ENCODE results near the gene FOXN3.

FOXN3 gene

GRCh38 chr14:89359477-89360222, 57.4 kb downstream of the FOXN3 start:
- no peak for DNase-seq (ENCODE audit: low read depth)

GRCh38 chr14:89357655-89358297, 59.3 kb downstream of the FOXN3 start:
- DNase-seq (ENCODE audit: low read depth) = no peak

- DNase-seq (ENCODE audit: low read depth) = no peak
Observed at GRCh38 chr14:89356927-89357326, 60.1 kb downstream of the FOXN3 start.

- no peak for DNase-seq (ENCODE audit: low read depth)
Observed at GRCh38 chr14:89356496-89356895, 60.5 kb downstream of the FOXN3 start.

GRCh38 chr14:89353766-89354113, 63.3 kb downstream of the FOXN3 start:
- no peak for DNase-seq (ENCODE audit: low read depth)

GRCh38 chr14:89352976-89353765, 63.9 kb downstream of the FOXN3 start:
- DNase-seq (ENCODE audit: low read depth) = no peak

GRCh38 chr14:89351516-89352404, 65.3 kb downstream of the FOXN3 start:
- DNase-seq (ENCODE audit: low read depth) = no peak

- DNase-seq (ENCODE audit: low read depth) = no peak
Observed at GRCh38 chr14:89351221-89351515, 65.9 kb downstream of the FOXN3 start.

- DNase-seq (ENCODE audit: low read depth) = no peak
Observed at GRCh38 chr14:89350152-89350551, 66.9 kb downstream of the FOXN3 start.

- no peak for DNase-seq (ENCODE audit: low read depth)
Observed at GRCh38 chr14:89349171-89350008, 67.6 kb downstream of the FOXN3 start.

GRCh38 chr14:89348722-89349121, 68.3 kb downstream of the FOXN3 start:
- no peak for DNase-seq (ENCODE audit: low read depth)

GRCh38 chr14:89347885-89348284, 69.1 kb downstream of the FOXN3 start:
- DNase-seq (ENCODE audit: low read depth) = no peak

GRCh38 chr14:89344920-89345254, 72.1 kb downstream of the FOXN3 start:
- no peak for DNase-seq (ENCODE audit: low read depth)

GRCh38 chr14:89343356-89343755, 73.7 kb downstream of the FOXN3 start:
- DNase-seq (ENCODE audit: low read depth) = no peak

GRCh38 chr14:89342049-89342448, 75.0 kb downstream of the FOXN3 start:
- DNase-seq (ENCODE audit: low read depth) = no peak

- no peak for DNase-seq (ENCODE audit: low read depth)
Observed at GRCh38 chr14:89340200-89341181, 76.5 kb downstream of the FOXN3 start.

GRCh38 chr14:89339579-89339978, 77.5 kb downstream of the FOXN3 start:
- DNase-seq (ENCODE audit: low read depth) = no peak

GRCh38 chr14:89339158-89339557, 77.9 kb downstream of the FOXN3 start:
- DNase-seq (ENCODE audit: low read depth) = no peak

- DNase-seq (ENCODE audit: low read depth) = no peak
Observed at GRCh38 chr14:89336338-89336737, 80.7 kb downstream of the FOXN3 start.

- DNase-seq (ENCODE audit: low read depth) = no peak
Observed at GRCh38 chr14:89332031-89332430, 85.0 kb downstream of the FOXN3 start.
